GOT3 (cell line): ENCODE measurements around the gene CYGB.

Experiments used
- DNase-seq: peaks from one replicate; lab custom pipeline; 2025; ENCODE audit warnings: mixed read lengths; lab: John Stamatoyannopoulos, UW

CYGB gene

DNA sequence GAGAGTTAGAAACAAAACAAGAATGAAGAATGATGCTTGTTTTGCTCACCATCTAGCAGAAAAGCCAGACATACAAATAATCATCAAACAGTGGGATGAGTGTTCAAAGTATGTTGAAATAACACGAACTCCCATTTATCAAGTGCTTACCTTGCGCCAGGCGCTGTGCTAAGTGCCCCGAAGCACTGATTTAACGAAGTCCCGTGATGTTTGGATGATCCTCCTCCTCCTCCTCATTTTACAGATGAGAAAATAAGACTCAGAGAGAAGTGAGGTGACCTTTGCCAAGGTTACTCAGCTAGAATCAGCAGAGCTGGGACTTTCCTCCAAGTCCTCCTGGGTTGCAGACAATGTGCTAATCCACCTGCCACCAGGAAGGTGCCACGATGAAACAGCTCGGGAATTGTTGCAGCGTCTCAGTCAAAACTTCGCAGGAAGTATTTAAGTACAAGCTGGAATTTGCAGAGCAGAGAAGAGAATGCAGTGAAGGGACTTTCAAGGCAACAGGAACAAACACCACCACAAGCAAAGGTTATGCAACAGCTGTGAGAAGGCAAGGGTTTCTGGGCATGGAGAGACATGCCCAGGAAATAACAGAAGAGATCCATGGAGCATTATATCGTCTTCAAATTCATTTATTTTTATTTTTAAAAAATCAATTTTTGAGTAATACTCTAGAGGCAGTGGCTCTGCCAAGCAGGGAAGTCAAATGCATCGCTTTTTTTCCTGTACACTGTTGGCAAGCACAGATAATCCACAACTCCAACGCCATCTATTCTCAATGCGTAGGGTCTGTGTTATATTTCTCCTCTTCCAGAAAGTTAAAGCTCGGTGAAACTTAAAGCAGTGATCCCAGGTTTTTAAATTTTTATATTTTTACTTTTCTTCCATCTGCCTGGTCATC is 13.5 kb upstream of the CYGB start:
- DNase-seq, result no peak

GRCh38 chr17:76549539-76549938 is 12.0 kb upstream of the CYGB start:
- DNase-seq, result no peak

GRCh38 chr17:76549215-76549518 is 11.7 kb upstream of the CYGB start:
- DNase-seq, result no peak

- DNase-seq, result no peak
These were observed 11.1 kb upstream of the CYGB start for GRCh38 chr17:76548378-76549214.

DNA sequence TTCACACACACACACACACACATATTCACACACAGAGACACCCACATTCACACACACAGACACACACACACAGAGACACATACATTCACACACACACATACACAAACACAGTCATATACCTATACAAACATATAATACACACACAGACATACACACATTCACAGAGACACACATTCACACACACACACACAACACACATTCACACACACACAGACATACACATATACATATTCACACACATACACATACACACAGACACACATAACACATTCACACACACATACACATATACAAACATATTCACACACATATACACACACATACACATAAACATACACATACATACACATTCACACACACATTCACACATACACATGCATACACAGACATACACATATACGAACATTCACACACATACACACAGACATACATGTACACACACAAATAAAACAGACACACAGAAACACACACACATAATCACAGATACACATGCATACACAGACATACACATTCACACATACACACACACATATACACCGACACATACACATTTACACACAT is 10.2 kb upstream of the CYGB start:
- DNase-seq, result no peak

DNA sequence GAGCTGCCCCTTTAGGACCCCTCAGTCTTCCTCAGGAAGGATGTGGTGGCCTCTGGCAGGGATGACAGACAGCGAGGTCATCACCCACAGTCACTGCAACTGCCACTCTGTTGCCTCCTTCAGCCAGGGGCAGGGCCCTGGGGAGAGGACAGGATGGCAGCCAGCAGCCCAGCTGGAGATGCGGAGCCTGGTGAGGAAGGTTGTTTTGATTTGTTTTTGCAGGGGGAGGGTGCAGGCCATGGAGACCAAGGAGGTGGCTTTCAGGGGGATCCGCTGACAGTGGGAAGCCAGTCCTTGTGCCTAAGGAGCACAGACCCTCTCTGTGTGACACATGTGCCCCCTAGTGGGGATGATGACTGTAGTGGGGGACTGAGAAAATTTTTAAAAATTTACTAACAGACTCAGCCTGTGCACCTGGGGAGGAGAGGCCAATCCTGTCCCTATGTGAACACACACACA is 9.7 kb upstream of the CYGB start:
- no peak for DNase-seq

DNA sequence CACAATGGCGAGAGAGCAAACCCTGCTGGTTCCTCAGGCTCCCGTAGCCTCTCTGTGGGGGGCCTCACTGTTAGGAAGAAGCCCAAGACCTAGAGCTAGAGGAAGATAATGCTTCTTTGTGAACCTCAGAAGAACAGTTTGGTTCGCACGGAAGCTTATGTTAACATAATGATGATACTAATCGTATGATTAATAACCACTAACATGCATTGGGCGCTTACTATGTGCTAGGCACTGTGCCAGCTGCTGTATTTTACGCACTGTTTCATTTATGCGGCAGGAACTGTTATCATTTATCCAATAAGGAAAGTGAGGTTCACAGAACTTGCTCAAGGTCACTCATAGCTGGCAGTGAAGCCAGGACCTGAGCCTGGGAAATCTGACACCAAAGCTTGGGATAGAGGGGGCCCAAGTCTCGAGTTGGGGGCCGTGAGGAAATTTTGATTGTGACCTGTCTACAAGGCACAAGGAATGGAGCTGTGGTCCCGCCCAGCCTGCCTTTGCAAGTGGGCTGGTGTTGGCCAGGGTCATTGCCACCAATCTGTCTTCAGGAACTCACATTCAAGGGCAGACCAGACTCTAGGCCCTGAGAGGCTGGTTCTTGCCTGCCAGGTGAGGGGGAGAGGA is 9.2 kb upstream of the CYGB start:
- no peak for DNase-seq

DNA sequence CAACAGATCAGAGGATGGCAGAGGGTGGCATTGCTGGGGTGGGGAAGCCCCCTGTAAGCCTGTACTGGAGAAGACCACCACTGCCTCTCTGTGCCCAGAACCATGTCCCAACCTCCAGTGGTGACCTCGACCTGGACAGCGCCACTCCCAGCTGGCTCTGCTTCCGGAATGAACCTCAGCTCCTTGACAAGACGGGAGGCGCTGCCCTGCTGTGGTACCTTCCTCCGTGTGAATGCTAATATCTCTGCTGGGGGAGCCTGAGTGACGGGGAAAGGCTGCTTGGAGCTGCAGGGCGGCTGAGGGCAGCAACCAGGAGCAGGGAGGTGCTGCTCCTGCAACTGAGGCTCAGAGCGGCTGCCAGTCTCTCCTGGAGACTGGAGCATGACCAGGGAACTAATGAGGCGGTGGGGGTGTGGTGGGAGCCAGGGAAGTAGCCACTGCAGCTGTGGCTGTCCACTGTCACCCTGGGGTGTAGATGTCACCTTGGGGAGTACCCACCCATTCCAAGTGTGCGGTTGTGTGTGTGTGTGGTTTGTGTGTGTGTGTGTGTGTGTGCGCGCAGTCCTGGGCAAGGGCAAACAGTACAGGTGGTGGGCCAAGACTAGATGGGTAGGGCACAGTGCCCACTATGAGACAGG is 8.5 kb upstream of the CYGB start:
- DNase-seq, result no peak

DNA sequence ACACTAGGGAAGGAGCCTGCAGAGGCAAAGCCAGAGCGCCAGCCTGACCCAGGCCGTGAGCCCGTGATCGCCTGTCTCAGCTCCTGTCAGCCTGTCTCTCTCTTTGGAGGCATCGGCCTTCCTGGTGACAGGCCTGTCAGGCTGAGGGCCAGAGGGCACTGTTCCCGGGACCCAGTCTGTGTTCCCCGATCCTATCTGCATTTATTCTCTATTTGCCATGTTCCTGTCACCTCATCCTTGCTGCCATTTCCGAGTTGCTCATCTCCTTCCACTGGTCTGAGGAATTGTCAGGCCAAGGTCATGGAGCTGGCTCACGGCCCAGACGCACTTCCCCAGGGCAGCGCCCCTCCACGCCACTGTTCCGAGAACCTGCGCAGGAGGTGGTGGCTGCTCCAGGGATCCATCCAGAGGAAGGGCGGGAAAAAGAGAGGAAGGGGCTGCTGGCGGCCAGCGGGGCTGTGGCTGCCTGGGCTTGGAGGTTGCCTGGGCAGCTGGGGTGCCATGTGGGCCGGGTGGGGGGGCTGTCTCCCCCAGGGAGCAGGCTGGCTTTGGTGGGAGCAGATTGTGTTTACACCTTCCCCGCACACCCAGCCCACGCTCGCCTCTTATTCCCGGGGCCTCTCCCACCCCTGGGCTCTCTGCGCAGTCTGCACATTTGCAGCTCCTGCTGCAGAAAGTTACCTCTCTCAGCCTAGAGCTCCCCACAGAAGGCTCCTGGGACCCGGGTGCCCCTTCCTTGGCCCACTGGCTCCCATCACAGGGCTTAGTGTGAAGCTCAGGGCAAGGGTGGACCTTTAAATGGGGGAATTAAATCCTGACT is 7.2 kb upstream of the CYGB start:
- DNase-seq, result no peak

DNA sequence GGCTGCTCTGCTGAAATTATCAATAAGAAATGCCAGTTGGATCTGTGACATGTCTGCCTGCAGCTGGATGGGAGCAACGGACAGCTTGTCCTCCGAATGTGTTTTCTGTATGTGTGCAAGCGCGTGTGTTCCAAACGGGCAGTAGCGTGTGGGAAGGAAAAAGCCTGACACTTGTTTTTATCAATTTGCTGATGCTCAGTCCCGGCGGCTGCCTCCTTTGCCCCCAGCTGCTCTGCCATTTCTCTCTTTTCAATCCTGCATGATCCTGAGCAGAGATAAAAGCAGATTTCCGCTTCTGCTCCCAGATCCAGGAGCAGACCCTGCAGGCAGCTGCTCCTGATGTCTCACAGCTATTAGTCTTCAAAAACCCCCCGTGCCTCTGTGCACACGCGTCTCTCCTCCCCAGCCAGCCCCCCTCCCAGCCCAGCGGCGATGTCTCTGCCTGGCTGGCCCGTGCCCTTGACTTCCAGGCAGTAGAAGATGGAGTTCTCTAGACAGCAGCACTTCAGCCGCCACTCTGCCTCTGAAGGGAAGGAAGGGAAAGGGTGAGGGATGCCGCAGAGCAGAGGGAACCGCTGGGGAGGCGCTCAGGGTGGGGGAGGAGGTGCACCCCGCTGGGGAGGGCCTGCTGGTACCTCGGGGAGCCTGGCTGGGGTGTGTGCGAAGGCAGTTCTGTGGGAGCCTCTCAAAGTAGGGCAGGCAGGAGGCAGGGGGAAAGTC is 6.5 kb upstream of the CYGB start:
- no peak for DNase-seq

GRCh38 chr17:76543482-76543825 is 5.9 kb upstream of the CYGB start:
- no peak for DNase-seq

- DNase-seq, result no peak
These were observed 5.5 kb upstream of the CYGB start for GRCh38 chr17:76542984-76543383.

DNA sequence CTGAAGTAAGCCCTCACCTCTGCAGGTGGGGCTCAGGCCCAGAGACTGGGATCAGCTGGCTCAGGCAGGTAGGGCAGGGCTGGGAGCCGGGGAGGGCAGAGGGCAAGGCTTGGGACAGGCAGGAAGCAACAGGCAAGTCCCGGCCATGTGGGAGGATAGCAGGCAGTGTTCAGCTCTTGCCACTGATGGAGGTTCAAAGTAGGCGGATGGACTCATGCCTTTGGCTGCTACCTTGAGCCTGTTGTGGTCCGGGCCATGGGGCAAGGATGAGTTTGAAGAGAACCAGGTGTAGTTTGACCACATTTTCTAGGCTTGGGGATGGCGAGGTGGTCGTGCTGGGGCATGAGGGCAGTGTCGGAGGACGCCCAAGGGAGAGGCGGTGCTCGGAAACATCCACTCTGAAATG is 5.1 kb upstream of the CYGB start:
- no peak for DNase-seq

DNA sequence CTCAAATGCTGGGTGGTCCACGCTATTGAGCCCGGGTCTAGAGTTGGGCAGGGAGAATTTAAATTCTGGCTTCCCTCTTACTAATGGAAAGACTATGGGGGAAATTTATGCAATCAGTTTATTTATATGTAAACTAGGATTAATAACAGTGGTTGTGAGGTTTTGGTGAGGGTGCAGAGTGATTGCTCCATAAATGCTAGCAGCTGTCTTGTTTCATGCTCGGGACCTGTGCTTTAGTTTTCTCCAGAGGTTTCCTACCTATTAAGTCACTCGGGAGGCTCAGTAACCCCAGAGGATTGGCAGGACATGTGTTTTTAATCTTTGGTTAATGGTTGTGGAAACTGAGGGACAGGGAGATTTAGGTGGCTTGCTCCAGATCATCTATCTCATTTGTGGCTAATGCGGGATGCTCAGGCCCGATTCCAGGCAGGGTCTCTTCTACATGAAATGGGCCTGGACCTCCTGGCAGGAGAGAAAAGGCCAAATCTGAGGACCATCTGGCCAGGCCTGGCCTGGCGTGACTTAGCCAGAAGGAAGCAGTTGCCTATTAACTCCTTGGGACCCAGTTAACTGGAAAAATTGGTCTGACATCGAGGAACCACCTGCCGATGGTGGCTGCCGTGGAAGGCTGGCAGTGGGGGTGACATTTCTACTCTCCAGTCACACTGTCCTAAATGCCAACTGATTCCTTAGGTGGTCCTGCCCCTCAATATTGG is 4.4 kb upstream of the CYGB start:
- DNase-seq, result no peak

- DNase-seq, result peak; percentile 60
These were observed 3.1 kb upstream of the CYGB start for GRCh38 chr17:76540381-76541300.

DNA sequence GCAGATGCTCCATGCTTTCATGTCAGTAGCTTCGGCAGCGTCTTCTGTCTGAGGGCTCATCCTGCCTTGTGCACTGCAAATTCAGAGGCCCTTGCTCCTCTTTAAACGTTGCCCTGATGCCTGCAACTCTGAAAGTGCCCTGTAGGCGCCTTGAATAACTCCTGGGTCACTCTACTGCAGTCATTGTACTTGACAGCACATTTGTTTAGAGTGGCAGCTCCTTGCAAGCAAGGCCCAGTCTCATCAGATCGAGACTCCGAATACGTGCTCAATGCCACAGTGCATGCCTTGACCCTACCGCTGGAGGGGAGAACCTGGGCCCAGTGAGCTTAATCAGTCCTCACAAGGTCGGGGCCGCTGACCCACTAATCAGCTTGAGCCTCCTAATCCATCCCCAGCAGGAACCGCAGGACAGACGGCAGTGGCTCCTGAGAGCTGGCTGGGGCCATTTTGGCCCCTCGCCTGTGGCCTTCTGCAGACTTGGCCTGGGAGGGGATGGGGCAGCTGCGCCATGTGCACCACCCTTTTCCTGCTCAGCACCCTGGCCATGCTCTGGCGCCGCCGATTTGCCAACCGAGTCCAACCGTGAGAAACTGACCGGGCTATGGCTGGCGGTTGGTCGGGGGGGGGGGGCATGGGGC is 2.2 kb upstream of the CYGB start, which contains the start of gene PRCD:
Gene PRCD, plus strand, starts transcription at position 414 of the 641 bp plus-strand sequence. Its CDS starts 98 bp downstream, at position 512.
- DNase-seq, result no peak

DNA sequence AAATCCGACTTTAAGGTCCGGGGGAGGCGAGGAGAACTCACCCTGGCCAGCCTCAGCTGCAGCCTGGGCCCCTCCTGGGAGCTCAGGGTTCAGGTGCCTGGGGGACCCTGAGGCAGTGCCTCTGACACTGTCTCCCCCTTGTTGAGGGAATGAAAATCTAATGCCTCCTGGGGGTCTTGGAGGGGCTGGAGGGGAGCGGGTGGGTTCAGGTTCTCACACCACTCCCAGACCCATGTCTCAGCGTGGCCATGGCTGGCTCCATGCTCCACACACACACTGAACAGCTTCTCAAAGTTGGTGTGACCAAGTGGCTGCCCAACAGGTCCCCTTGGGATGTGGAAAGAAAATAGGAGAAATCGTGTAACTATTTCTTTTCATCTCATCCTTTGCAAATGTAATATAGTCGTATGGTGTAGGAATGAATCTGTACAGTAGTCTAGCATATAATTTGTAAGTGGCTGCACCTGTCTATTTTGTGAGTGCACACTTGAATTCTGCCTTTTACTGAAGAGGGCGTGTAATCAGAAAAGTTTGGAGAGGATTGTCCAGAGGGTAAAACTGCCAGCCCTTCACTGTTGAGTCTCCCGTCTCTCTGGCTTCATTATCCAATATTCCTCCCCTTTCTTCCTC is 1.5 kb upstream of the CYGB start:
- DNase-seq, result no peak
